A549 (cell line): Measurements from ENCODE around the gene NFIA. TPM values are rescaled to one million over a fixed set of nuclear protein-coding genes. Genes with fewer than 3 reads are reported as not detected.
A peak's percentile ranks its signal among the peaks of the same experiment; 100 is the strongest.

Experiments used
- ATAC-seq, 2 experiments: fragments of 200-7000 bp in 1 of 2; fragments of >200 bp in 1 of 2; cut with Nextera tagmentation in 1 of 2; cut with Tn5 transposase in 1 of 2; 3 replicates each; pipeline versions ENCODE4 v1.8.0 to v1.9.1; 2018 to 2020; ENCODE audit warnings: mild to moderate bottlenecking in 1 of 2, moderate library complexity in 1 of 2
- CTCF ChIA-PET: fragments of 300-600 bp; sonication (Branson Sonifier 250); formaldehyde crosslinking; extraction: SDS; loops from one replicate; lab custom pipeline; 2021; ENCODE audit warnings: antibody characterized with exemption, inconsistent platforms; lab: Yijun Ruan, JAX
- POLR2A ChIA-PET: fragments of 350-600 bp; formaldehyde crosslinking; extraction: SDS; loops from one replicate; lab custom pipeline; 2021; ENCODE audit warnings: antibody characterized with exemption, inconsistent platforms; lab: Yijun Ruan, JAX
- DNase-seq, 2 experiments: peaks; one replicate each; pipeline versions ENCODE4 v3.0.0 to v3.0.0-alpha.2; 2011 to 2016; ENCODE audit warnings: low read depth in 1 of 2, low spot score in 1 of 2
- FAIRE-seq: peaks from 2 replicates; lab custom pipeline; 2011; peaks lifted over from hg19 to GRCh38; lab: Jason Lieb, UNC
- H3K27ac ChIP-seq, 2 experiments: fragments of >200 bp; sonication (Bioruptor Twin); formaldehyde crosslinking; 3 replicates each; pipeline ENCODE4 v1.5.1; 2016 to 2017
- H3K4me1 ChIP-seq: fragments of >200 bp; sonication (Bioruptor Twin); formaldehyde crosslinking; 3 replicates; pipeline ENCODE4 v1.6.1; 2016
- H3K4me2 ChIP-seq: fragments of >200 bp; sonication (Bioruptor Twin); formaldehyde crosslinking; 3 replicates; pipeline ENCODE4 v1.6.1; 2016
- H3K4me3 ChIP-seq: fragments of >200 bp; sonication (Bioruptor Twin); formaldehyde crosslinking; 3 replicates; pipeline ENCODE4 v1.5.1; 2016
- H3K9me3 ChIP-seq: fragments of >200 bp; sonication (Bioruptor Twin); formaldehyde crosslinking; 3 replicates; pipeline ENCODE4 v1.6.1; 2016
- BHLHE40 ChIP-seq: IDR thresholded peaks from 2 replicates; pipeline ENCODE4 v1.6.1; 2012; ENCODE audit warnings: low read depth, low read length, inconsistent platforms
- CBX8 ChIP-seq: fragments of 200-600 bp; sonication (generic); IDR thresholded peaks from 2 replicates; pipeline ENCODE4 v1.6.1; 2016
- CEBPB ChIP-seq, 2 experiments: fragments of >200 bp in 1 of 2; sonication (Bioruptor Twin) in 1 of 2; formaldehyde crosslinking in 1 of 2; IDR thresholded peaks; 2 replicates each; pipeline ENCODE4 v1.6.1; 2012 to 2016
- EHF ChIP-seq: fragments of 250-450 bp; sonication (Bioruptor Pico); IDR thresholded peaks from 2 replicates; pipeline ENCODE4 v1.5.0; 2020; ENCODE audit warnings: mild to moderate bottlenecking
- EP300 ChIP-seq, 2 experiments: fragments of >200 bp; sonication (Bioruptor Twin); formaldehyde crosslinking; IDR thresholded peaks; 2 replicates in 1 of 2; 3 replicates in 1 of 2; pipeline ENCODE4 v1.6.1; 2016 to 2017
- FOSB ChIP-seq: fragments of 250-450 bp; sonication (Bioruptor Pico); IDR thresholded peaks from 2 replicates; pipeline ENCODE4 v1.5.0; 2020; ENCODE audit warnings: mild to moderate bottlenecking, moderate library complexity
- FOXS1 ChIP-seq: fragments of 250-450 bp; sonication (Bioruptor Pico); IDR thresholded peaks from 2 replicates; pipeline ENCODE4 v1.5.0; 2020; ENCODE audit warnings: mild to moderate bottlenecking, moderate library complexity
- GATA3 ChIP-seq: IDR thresholded peaks from 2 replicates; pipeline ENCODE4 v1.6.1; 2012; ENCODE audit warnings: borderline replicate concordance
- HDAC2 ChIP-seq: fragments of 200-600 bp; sonication (generic); IDR thresholded peaks from 2 replicates; pipeline ENCODE4 v1.6.1; 2016
- JUNB ChIP-seq: fragments of >200 bp; sonication (Bioruptor Twin); formaldehyde crosslinking; IDR thresholded peaks from 2 replicates; pipeline ENCODE4 v1.6.1; 2016
- KDM5A ChIP-seq: fragments of 200-600 bp; sonication (generic); IDR thresholded peaks from 2 replicates; pipeline ENCODE4 v1.6.1; 2016; ENCODE audit warnings: antibody characterized with exemption, mild to moderate bottlenecking
- RARB ChIP-seq: fragments of 250-450 bp; sonication (Bioruptor Pico); IDR thresholded peaks from 2 replicates; pipeline ENCODE4 v1.8.0; 2021; ENCODE audit warnings: mild to moderate bottlenecking, moderate library complexity
- SREBF2 ChIP-seq: fragments of 450-650 bp; IDR thresholded peaks from 2 replicates; pipeline ENCODE4 v1.6.1; 2014; ENCODE audit warnings: mild to moderate bottlenecking, moderate library complexity
- WGBS: methylation state at CpG from one replicate; pipeline ENCODE4 v1.1.6; 2017; ENCODE audit errors: missing lambda C conversion rate; 5-methylcytosine and 5-hydroxymethylcytosine counted together
- polyA plus RNA-seq, 4 experiments: library from polyadenylated mRNA; depleted of rRNA in 3 of 4; stranded (reverse); fragments of >200 nt; fragmentation: RNase III in 1 of 4; extraction: RNeasy Plus Mini Kit Qiagen cat#74134 plus additional on column Dnase treatment in 1 of 4; gene quantifications; 2 replicates in 3 of 4; 3 replicates in 1 of 4; pipeline ENCODE4 v1.2.3, GENCODE V29; 2011 to 2017
- TF ChIP-seq, protein P1 (sequence below): fragments of >200 bp; sonication (Bioruptor Twin); formaldehyde crosslinking; IDR thresholded peaks from 3 replicates; pipeline ENCODE4 v1.5.1; 2016
- TF ChIP-seq, protein P2 (sequence below): fragments of 250-450 bp; sonication (Bioruptor Pico); IDR thresholded peaks from 2 replicates; pipeline ENCODE4 v1.5.0; 2020; ENCODE audit warnings: low read depth, mild to moderate bottlenecking, moderate library complexity
- TF ChIP-seq, protein P3 (sequence below): fragments of 200-600 bp; sonication (generic); IDR thresholded peaks from 2 replicates; pipeline ENCODE4 v1.6.1; 2016; ENCODE audit warnings: antibody characterized with exemption, mild to moderate bottlenecking, moderate library complexity
- TF ChIP-seq, protein P4 (sequence below): fragments of 450-650 bp; IDR thresholded peaks from 2 replicates; pipeline ENCODE4 v1.6.1; 2014; ENCODE audit warnings: antibody characterized with exemption
- TF ChIP-seq, protein P5 (sequence below): IDR thresholded peaks from 2 replicates; pipeline ENCODE4 v1.6.1; 2012
- TF ChIP-seq, protein P6 (sequence below): fragments of >200 bp; sonication (Bioruptor Twin); formaldehyde crosslinking; IDR thresholded peaks from 2 replicates; pipeline ENCODE4 v1.6.1; 2016
- TF ChIP-seq, protein P7 (sequence below): IDR thresholded peaks from 2 replicates; pipeline ENCODE4 v1.6.1; 2012; ENCODE audit warnings: low read depth, borderline replicate concordance

NFIA gene
- polyA plus RNA-seq, 2 of the 4 experiments (the other 2 are of a cell fraction), result 6.5 to 25.8 TPM

DNA sequence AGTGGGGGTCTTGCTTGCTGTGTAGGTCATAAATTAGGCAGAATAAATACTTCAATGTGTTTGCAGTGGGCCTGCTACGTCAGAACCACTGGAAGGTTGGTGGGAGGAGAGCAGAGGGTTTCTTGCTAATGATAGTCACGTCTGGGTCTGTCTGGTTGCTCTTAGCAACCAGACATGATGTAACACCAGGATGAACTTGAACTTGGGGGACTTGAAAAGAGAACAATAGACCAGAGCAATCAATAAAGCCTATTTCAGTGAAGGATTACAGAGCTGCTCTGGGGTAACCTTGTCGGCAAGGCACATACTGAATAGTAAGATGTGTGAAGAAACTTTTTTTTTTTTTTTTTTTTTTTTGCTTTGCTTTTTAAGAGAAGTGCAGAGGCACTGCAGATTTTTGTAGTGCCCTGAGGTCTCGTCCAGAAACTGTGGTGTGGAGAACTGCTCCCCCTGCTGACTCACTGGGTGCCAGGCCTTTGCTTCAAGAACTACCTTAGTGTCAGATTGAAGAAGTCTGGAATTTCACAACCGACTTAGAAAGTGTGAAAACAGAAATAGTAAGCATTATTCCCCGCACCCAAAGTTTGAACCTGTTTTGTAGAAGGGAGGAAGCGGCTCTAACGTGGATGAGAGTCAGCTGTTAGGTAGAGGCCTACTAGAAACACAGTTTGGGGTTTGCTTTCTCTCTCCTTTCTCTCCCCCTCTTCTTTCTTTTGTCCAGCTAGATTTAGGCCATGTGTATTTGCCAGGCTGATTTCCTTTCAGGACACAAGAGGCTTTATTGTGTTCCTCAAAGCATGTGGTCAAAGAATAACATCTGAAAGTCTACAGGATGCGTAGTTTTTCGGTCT, 371.0 kb downstream of the NFIA start (continued):
- TF ChIP-seq, protein P1, sequence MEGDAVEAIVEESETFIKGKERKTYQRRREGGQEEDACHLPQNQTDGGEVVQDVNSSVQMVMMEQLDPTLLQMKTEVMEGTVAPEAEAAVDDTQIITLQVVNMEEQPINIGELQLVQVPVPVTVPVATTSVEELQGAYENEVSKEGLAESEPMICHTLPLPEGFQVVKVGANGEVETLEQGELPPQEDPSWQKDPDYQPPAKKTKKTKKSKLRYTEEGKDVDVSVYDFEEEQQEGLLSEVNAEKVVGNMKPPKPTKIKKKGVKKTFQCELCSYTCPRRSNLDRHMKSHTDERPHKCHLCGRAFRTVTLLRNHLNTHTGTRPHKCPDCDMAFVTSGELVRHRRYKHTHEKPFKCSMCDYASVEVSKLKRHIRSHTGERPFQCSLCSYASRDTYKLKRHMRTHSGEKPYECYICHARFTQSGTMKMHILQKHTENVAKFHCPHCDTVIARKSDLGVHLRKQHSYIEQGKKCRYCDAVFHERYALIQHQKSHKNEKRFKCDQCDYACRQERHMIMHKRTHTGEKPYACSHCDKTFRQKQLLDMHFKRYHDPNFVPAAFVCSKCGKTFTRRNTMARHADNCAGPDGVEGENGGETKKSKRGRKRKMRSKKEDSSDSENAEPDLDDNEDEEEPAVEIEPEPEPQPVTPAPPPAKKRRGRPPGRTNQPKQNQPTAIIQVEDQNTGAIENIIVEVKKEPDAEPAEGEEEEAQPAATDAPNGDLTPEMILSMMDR, result peak; percentile 73
- TF ChIP-seq FOSB (no peak), EP300 (IDR thresholded peaks at IDR 0.05) (peak; percentile 74 to 86; a peak in 4 of 5 replicates), FOXS1 (CRISPR knock-in tag) (no peak), HDAC2 (no peak), JUNB (peak; percentile 60), RARB (CRISPR knock-in tag) (no peak), GATA3 (peak; percentile 87), CEBPB (IDR thresholded peaks at IDR 0.05) (peak; percentile 16 to 75; a peak in 3 of 4 replicates), KDM5A (no peak), SREBF2 (no peak), BHLHE40 (no peak), CBX8 (no peak), EHF (CRISPR knock-in tag) (no peak)
- TF ChIP-seq, protein P2, sequence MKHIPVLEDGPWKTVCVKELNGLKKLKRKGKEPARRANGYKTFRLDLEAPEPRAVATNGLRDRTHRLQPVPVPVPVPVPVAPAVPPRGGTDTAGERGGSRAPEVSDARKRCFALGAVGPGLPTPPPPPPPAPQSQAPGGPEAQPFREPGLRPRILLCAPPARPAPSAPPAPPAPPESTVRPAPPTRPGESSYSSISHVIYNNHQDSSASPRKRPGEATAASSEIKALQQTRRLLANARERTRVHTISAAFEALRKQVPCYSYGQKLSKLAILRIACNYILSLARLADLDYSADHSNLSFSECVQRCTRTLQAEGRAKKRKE, result no peak
- TF ChIP-seq, protein P3, sequence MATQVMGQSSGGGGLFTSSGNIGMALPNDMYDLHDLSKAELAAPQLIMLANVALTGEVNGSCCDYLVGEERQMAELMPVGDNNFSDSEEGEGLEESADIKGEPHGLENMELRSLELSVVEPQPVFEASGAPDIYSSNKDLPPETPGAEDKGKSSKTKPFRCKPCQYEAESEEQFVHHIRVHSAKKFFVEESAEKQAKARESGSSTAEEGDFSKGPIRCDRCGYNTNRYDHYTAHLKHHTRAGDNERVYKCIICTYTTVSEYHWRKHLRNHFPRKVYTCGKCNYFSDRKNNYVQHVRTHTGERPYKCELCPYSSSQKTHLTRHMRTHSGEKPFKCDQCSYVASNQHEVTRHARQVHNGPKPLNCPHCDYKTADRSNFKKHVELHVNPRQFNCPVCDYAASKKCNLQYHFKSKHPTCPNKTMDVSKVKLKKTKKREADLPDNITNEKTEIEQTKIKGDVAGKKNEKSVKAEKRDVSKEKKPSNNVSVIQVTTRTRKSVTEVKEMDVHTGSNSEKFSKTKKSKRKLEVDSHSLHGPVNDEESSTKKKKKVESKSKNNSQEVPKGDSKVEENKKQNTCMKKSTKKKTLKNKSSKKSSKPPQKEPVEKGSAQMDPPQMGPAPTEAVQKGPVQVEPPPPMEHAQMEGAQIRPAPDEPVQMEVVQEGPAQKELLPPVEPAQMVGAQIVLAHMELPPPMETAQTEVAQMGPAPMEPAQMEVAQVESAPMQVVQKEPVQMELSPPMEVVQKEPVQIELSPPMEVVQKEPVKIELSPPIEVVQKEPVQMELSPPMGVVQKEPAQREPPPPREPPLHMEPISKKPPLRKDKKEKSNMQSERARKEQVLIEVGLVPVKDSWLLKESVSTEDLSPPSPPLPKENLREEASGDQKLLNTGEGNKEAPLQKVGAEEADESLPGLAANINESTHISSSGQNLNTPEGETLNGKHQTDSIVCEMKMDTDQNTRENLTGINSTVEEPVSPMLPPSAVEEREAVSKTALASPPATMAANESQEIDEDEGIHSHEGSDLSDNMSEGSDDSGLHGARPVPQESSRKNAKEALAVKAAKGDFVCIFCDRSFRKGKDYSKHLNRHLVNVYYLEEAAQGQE, result no peak
- TF ChIP-seq, protein P4, sequence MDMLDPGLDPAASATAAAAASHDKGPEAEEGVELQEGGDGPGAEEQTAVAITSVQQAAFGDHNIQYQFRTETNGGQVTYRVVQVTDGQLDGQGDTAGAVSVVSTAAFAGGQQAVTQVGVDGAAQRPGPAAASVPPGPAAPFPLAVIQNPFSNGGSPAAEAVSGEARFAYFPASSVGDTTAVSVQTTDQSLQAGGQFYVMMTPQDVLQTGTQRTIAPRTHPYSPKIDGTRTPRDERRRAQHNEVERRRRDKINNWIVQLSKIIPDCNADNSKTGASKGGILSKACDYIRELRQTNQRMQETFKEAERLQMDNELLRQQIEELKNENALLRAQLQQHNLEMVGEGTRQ, result no peak
- TF ChIP-seq, protein P5, sequence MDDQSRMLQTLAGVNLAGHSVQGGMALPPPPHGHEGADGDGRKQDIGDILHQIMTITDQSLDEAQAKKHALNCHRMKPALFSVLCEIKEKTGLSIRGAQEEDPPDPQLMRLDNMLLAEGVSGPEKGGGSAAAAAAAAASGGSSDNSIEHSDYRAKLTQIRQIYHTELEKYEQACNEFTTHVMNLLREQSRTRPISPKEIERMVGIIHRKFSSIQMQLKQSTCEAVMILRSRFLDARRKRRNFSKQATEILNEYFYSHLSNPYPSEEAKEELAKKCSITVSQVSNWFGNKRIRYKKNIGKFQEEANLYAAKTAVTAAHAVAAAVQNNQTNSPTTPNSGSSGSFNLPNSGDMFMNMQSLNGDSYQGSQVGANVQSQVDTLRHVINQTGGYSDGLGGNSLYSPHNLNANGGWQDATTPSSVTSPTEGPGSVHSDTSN, result 0 out of 2 replicates have a peak, but pooled peaks have one; percentile 53

DNA sequence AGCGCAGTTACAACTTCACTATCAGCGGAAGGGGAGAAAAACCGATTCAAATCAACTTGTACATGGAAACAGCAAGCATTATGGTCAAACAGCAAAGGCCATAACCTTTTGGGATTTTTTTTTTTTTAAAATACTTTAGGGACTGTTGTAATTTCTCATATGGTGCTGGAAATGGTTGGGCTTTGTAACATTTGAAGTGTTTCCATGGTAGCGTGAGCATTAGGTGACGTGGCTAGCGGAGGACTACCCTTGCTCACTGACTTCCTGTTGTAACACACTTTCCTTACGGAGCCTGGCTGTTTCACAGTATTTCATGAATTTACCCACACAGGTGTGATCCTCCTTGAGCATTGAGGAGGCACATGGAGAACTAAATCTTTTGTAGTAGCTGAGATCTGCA, 373.0 kb downstream of the NFIA start:
- Histone ChIP-seq H3K27ac (peak overlapping the region; percentile 91; a peak in 5 of 6 replicates), H3K9me3 (no peaks in the 10 kb centered on the region), H3K4me1 (peaks cover 34% of the 10 kb centered on the region), H3K4me2 (no peak overlapping the region), H3K4me3 (no peak overlapping the region)
- WGBS, result 91% methylated on average over 7 of the region's 7 CpGs
- no peak for DNase-seq
- ChIA-PET CTCF (no interaction called here), POLR2A (no interaction called here)
- no peak for FAIRE-seq
- ATAC-seq, result no peak
- TF ChIP-seq, protein P1, result no peak
- no peak for TF ChIP-seq HDAC2
- TF ChIP-seq, protein P3, result no peak
- no peak for TF ChIP-seq JUNB
- TF ChIP-seq, protein P6, sequence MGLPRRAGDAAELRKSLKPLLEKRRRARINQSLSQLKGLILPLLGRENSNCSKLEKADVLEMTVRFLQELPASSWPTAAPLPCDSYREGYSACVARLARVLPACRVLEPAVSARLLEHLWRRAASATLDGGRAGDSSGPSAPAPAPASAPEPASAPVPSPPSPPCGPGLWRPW, result no peak
- TF ChIP-seq, protein P7, sequence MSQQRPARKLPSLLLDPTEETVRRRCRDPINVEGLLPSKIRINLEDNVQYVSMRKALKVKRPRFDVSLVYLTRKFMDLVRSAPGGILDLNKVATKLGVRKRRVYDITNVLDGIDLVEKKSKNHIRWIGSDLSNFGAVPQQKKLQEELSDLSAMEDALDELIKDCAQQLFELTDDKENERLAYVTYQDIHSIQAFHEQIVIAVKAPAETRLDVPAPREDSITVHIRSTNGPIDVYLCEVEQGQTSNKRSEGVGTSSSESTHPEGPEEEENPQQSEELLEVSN, result no peak
- TF ChIP-seq, protein P4, result no peak
